Body of pancreas (tissue), 4 donors: ENCODE measurements around the gene DOCK2.
"Not testable (repeated sequence)": the region's sequence is repeated elsewhere in the genome, so short reads cannot be mapped to it uniquely, and the experiment has no call there.

Experiments
- CTCF ChIP-seq, 7 experiments: fragments of 450-650 bp in 4 of 7; fragments of 200-600 bp in 3 of 7; sonication (generic) in 3 of 7; IDR thresholded peaks; one replicate each; pipeline ENCODE4 v1.5.1; 2016 to 2019; ENCODE audit warnings: antibody characterized with exemption in 7 of 7
- POLR2A ChIP-seq, 3 donors: fragments of 450-650 bp; IDR thresholded peaks; one replicate each; pipeline ENCODE4 v1.6.1; 2016; ENCODE audit warnings: antibody characterized with exemption in 3 of 3, mild to moderate bottlenecking in 2 of 3

DNA sequence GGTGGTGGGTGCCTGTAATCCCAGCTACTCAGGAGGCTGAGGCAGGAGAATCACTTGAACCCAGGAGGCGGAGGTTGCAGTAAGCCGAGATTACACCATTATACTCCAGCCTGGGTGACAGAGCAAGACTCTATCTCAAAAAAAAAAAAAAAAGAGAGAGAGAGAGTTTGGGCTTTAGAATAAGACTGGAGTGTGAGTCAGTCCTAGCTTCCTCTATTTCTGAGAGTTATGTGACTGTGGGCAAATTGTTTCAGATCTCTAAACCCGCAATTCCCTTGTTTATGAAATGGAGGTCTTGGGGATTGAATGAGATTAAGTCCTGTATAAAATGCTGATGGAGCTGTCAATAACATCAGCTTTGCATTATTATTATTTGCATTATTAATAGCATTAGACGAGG, 316.1 kb downstream of the DOCK2 start:
- not testable (repeated sequence) for TF ChIP-seq POLR2A, CTCF (IDR thresholded peaks at IDR 0.05)
